Hepatocyte (in vitro differentiated cells): ENCODE results near the gene PITPNB.

ENCODE experiments used
- EZH2 ChIP-seq: fragments of 200-600 bp; sonication (generic); IDR thresholded peaks from 2 replicates; pipeline ENCODE4 v1.6.1; 2016; ENCODE audit warnings: antibody characterized with exemption, mild to moderate bottlenecking, borderline replicate concordance
- EZH2phosphoT487 ChIP-seq: fragments of 200-600 bp; sonication (generic); IDR thresholded peaks from one replicate; pipeline ENCODE4 v1.6.1; 2018; ENCODE audit warnings: antibody characterized with exemption, mild to moderate bottlenecking, low read depth, moderate library complexity; ENCODE audit not compliant: unreplicated experiment, severe bottlenecking
- TF ChIP-seq, protein P1 (sequence below): fragments of 200-600 bp; sonication (generic); IDR thresholded peaks from 2 replicates; pipeline ENCODE4 v1.5.1; 2016; ENCODE audit warnings: antibody characterized with exemption, mild to moderate bottlenecking; ENCODE audit not compliant: poor library complexity

DNA sequence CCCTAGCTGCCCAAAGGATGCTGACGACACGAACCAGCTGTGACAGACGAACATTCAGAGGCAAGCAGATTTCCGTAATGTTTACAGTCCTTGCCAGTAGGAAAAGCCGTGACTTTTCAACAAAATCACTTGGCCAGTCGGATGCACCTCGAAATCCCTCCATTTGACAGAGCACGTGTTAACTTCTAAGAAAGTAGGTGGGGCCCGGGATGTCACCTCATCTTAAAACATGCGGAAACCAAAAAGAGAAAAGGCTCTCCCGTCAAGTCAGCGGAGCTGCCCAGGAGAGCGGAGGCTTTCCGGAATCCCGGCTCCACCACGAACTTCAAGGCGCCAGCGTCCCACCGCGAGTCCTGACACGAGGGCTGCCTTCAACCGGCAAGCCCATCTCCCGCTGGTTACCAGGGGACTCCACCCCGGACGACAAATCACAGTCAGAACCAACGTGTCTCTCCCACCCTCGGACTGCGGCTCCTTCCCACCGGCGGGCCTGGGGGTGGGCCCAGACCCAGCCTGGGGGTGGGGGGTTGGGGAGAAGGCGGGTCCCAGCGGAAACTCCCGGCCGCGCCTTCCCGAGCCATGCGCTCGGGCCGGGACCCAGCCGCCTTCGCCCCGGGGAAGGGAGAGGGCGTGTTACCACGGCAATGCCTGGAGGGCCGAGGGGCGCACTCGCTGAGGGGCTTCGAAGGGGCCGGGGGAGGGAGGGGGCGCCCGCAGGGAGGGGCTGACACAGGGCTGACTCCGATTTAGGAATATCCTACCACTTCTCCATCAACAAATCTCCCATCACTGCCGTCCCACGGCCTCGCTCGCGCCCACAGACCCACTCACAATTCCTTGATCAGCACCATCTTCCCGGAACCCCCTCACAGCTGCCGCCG is 475 bp downstream of the PITPNB start:
- TF ChIP-seq, protein P1, sequence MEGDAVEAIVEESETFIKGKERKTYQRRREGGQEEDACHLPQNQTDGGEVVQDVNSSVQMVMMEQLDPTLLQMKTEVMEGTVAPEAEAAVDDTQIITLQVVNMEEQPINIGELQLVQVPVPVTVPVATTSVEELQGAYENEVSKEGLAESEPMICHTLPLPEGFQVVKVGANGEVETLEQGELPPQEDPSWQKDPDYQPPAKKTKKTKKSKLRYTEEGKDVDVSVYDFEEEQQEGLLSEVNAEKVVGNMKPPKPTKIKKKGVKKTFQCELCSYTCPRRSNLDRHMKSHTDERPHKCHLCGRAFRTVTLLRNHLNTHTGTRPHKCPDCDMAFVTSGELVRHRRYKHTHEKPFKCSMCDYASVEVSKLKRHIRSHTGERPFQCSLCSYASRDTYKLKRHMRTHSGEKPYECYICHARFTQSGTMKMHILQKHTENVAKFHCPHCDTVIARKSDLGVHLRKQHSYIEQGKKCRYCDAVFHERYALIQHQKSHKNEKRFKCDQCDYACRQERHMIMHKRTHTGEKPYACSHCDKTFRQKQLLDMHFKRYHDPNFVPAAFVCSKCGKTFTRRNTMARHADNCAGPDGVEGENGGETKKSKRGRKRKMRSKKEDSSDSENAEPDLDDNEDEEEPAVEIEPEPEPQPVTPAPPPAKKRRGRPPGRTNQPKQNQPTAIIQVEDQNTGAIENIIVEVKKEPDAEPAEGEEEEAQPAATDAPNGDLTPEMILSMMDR, result no peak
- no peak for TF ChIP-seq EZH2
- TF ChIP-seq EZH2phosphoT487, result no peak
